Measurements from ENCODE around the gene HELZ2. TPM values are rescaled to one million over a fixed set of nuclear protein-coding genes. Genes with fewer than 3 reads are reported as not detected.

HELZ2 gene
- total and polyA plus RNA-seq, 2 experiments from 2014 or later: 5.2 to 48.9 TPM

DNA sequence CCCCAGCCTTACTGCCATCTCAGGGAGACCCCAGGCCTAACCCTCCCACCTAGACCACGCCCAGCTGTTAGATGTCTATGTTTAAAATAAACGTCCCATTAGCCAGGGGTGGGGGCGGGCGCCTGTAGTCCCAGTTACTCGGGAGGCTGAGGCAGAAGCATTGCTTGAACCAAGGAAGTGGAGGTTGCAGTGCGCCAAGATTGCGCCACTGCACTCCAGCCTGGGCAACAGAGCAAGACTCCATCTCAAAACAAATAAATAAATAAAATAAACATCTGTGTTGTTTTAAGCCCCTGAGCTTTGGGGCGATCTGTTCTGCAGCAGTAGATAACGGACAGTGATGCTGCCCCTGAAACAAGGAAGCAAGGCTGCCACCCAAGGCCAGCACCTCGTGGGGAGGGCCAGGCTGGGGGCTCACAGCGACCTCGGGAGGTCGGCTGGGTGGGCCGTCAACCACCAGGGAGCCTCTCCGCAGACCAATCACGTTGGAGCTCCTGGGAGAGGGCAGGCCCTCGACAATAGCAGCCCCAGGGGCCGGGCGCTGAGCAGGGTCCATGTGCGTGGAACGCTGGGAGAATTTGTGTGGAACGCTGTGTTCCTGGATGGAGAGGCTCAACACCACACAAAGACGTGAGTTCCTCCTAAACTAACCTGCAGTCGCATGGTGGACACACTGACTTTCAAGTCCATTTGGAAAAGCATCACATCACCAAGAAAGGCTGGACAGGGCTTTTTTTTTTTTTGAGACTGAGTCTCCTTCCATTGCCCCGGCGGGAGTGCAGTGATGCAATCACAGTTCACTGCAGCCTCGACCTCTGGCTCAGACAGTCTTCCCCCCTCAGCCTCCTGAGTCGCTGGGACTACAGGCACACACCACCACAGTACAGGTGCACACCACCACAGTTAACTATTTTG lies 1.0 kb upstream of the HELZ2 start:
- H3K79me2 ChIP-seq (replicated peaks; ENCODE audit: insufficient read depth): no peaks in the 10 kb centered on the region
- H3K4me1 Mint-ChIP-seq: no peaks in the 10 kb centered on the region
- no peaks in the 10 kb centered on the region for H3K36me3 ChIP-seq (ENCODE audit: insufficient read depth)
- TF ChIP-seq CREB1 (CRISPR knock-in tag; IDR thresholded peaks at IDR 0.05; ENCODE audit: low read depth) (no peak), NANOG (IDR thresholded peaks at IDR 0.05; ENCODE audit: borderline replicate concordance) (no peak), ZNF331 (CRISPR knock-in tag; IDR thresholded peaks at IDR 0.05; ENCODE audit: low read depth) (no peak), ZNF114 (CRISPR knock-in tag; IDR thresholded peaks at IDR 0.05) (no peak), EZH2phosphoT487 (IDR thresholded peaks at IDR 0.05; ENCODE audit: unreplicated experiment) (no peak)
- TF ChIP-seq, protein P1, sequence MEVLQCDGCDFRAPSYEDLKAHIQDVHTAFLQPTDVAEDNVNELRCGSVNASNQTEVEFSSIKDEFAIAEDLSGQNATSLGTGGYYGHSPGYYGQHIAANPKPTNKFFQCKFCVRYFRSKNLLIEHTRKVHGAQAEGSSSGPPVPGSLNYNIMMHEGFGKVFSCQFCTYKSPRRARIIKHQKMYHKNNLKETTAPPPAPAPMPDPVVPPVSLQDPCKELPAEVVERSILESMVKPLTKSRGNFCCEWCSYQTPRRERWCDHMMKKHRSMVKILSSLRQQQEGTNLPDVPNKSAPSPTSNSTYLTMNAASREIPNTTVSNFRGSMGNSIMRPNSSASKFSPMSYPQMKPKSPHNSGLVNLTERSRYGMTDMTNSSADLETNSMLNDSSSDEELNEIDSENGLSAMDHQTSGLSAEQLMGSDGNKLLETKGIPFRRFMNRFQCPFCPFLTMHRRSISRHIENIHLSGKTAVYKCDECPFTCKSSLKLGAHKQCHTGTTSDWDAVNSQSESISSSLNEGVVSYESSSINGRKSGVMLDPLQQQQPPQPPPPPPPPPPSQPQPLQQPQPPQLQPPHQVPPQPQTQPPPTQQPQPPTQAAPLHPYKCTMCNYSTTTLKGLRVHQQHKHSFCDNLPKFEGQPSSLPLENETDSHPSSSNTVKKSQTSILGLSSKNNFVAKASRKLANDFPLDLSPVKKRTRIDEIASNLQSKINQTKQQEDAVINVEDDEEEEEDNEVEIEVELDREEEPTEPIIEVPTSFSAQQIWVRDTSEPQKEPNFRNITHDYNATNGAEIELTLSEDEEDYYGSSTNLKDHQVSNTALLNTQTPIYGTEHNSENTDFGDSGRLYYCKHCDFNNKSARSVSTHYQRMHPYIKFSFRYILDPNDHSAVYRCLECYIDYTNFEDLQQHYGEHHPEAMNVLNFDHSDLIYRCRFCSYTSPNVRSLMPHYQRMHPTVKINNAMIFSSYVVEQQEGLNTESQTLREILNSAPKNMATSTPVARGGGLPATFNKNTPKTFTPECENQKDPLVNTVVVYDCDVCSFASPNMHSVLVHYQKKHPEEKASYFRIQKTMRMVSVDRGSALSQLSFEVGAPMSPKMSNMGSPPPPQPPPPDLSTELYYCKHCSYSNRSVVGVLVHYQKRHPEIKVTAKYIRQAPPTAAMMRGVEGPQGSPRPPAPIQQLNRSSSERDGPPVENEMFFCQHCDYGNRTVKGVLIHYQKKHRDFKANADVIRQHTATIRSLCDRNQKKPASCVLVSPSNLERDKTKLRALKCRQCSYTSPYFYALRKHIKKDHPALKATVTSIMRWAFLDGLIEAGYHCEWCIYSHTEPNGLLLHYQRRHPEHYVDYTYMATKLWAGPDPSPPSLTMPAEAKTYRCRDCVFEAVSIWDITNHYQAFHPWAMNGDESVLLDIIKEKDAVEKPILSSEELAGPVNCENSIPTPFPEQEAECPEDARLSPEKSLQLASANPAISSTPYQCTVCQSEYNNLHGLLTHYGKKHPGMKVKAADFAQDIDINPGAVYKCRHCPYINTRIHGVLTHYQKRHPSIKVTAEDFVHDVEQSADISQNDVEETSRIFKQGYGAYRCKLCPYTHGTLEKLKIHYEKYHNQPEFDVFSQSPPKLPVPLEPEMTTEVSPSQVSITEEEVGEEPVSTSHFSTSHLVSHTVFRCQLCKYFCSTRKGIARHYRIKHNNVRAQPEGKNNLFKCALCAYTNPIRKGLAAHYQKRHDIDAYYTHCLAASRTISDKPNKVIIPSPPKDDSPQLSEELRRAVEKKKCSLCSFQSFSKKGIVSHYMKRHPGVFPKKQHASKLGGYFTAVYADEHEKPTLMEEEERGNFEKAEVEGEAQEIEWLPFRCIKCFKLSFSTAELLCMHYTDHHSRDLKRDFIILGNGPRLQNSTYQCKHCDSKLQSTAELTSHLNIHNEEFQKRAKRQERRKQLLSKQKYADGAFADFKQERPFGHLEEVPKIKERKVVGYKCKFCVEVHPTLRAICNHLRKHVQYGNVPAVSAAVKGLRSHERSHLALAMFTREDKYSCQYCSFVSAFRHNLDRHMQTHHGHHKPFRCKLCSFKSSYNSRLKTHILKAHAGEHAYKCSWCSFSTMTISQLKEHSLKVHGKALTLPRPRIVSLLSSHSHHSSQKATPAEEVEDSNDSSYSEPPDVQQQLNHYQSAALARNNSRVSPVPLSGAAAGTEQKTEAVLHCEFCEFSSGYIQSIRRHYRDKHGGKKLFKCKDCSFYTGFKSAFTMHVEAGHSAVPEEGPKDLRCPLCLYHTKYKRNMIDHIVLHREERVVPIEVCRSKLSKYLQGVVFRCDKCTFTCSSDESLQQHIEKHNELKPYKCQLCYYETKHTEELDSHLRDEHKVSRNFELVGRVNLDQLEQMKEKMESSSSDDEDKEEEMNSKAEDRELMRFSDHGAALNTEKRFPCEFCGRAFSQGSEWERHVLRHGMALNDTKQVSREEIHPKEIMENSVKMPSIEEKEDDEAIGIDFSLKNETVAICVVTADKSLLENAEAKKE (CRISPR knock-in tag; IDR thresholded peaks at IDR 0.05): no peak
- TF ChIP-seq, protein P2, sequence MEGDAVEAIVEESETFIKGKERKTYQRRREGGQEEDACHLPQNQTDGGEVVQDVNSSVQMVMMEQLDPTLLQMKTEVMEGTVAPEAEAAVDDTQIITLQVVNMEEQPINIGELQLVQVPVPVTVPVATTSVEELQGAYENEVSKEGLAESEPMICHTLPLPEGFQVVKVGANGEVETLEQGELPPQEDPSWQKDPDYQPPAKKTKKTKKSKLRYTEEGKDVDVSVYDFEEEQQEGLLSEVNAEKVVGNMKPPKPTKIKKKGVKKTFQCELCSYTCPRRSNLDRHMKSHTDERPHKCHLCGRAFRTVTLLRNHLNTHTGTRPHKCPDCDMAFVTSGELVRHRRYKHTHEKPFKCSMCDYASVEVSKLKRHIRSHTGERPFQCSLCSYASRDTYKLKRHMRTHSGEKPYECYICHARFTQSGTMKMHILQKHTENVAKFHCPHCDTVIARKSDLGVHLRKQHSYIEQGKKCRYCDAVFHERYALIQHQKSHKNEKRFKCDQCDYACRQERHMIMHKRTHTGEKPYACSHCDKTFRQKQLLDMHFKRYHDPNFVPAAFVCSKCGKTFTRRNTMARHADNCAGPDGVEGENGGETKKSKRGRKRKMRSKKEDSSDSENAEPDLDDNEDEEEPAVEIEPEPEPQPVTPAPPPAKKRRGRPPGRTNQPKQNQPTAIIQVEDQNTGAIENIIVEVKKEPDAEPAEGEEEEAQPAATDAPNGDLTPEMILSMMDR (conservative IDR thresholded peaks at IDR 0.05; ENCODE audit: low read depth in 2 of 2): no peak
- TF ChIP-seq, protein P3, sequence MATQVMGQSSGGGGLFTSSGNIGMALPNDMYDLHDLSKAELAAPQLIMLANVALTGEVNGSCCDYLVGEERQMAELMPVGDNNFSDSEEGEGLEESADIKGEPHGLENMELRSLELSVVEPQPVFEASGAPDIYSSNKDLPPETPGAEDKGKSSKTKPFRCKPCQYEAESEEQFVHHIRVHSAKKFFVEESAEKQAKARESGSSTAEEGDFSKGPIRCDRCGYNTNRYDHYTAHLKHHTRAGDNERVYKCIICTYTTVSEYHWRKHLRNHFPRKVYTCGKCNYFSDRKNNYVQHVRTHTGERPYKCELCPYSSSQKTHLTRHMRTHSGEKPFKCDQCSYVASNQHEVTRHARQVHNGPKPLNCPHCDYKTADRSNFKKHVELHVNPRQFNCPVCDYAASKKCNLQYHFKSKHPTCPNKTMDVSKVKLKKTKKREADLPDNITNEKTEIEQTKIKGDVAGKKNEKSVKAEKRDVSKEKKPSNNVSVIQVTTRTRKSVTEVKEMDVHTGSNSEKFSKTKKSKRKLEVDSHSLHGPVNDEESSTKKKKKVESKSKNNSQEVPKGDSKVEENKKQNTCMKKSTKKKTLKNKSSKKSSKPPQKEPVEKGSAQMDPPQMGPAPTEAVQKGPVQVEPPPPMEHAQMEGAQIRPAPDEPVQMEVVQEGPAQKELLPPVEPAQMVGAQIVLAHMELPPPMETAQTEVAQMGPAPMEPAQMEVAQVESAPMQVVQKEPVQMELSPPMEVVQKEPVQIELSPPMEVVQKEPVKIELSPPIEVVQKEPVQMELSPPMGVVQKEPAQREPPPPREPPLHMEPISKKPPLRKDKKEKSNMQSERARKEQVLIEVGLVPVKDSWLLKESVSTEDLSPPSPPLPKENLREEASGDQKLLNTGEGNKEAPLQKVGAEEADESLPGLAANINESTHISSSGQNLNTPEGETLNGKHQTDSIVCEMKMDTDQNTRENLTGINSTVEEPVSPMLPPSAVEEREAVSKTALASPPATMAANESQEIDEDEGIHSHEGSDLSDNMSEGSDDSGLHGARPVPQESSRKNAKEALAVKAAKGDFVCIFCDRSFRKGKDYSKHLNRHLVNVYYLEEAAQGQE (IDR thresholded peaks at IDR 0.05; ENCODE audit: unreplicated experiment): no peak
- H2AFZ ChIP-seq: peak overlapping the region; percentile 69
- H3K27ac ChIP-seq (ENCODE audit: low read depth): no peak overlapping the region
- no peaks in the 10 kb centered on the region for H4K20me1 ChIP-seq (replicated peaks; ENCODE audit: insufficient read depth)
- 0 out of 2 replicates have a peak, but pooled peaks cover 7% of the 10 kb centered on the region for H3F3A ChIP-seq (replicated peaks; ENCODE audit: low read depth)
- no peaks in the 10 kb centered on the region for H3K9me3 Mint-ChIP-seq
- DNase-seq (ENCODE audit: low spot score) (no peak), ATAC-seq (peak; percentile 7; the same call in 2 of the 3 replicates)
- no peaks in the 10 kb centered on the region for H3K27me3 ChIP-seq (ENCODE audit: insufficient read depth)
- H3K9me2 ChIP-seq (ENCODE audit: insufficient read depth): no peaks in the 10 kb centered on the region
- no peaks in the 10 kb centered on the region for H3K36me3 Mint-ChIP-seq (ENCODE audit: low read depth)
- H3K4me2 ChIP-seq: no peak overlapping the region; the same call in 1 of the 2 replicates
- peak overlapping the region; percentile 77 for H3K4me3 Mint-ChIP-seq
- H3K4me3 ChIP-seq: no peak overlapping the region
- H3K27ac Mint-ChIP-seq: no peak overlapping the region
- H3K27me3 Mint-ChIP-seq (ENCODE audit: insufficient read depth, low read depth, poor library complexity): no peaks in the 10 kb centered on the region
- no peaks in the 10 kb centered on the region; the same call in 1 of the 2 replicates for H3K4me1 ChIP-seq (ENCODE audit: insufficient read depth)
